Adrenal gland (tissue), 12 donors: ENCODE measurements around the gene BSND. TPM values are rescaled to one million over a fixed set of nuclear protein-coding genes. Genes with fewer than 3 reads are reported as not detected.

Experiments
- DNase-seq, 7 donors: peaks; one replicate each; pipeline ENCODE4 v3.0.0-alpha.2; 2019 to 2020
- H3K27ac ChIP-seq, 5 donors: fragments of 200-600 bp; sonication (generic) in 4 of 5; 1 replicate in 3 of 5; 2 replicates in 2 of 5; pipeline versions ENCODE4 v1.5.1 to v1.8.0; 2016 to 2020; ENCODE audit warnings: mild to moderate bottlenecking in 1 of 5
- H3K27me3 ChIP-seq: fragments of 200-600 bp; 2 replicates; pipeline ENCODE4 v1.8.0; 2021
- H3K36me3 ChIP-seq, 2 donors: fragments of 200-600 bp; replicated peaks in 1 of 2; 1 replicate in 1 of 2; 2 replicates in 1 of 2; pipeline versions ENCODE4 v1.5.1 to v1.8.0; 2018 to 2022
- H3K4me1 ChIP-seq, 2 donors: fragments of 200-600 bp; replicated peaks in 1 of 2; 1 replicate in 1 of 2; 2 replicates in 1 of 2; pipeline versions ENCODE4 v1.5.1 to v1.8.0; 2018 to 2021
- H3K4me3 ChIP-seq, 4 donors: fragments of 200-600 bp; sonication (generic) in 3 of 4; one replicate each; pipeline ENCODE4 v1.5.1; 2016 to 2018
- H3K9me3 ChIP-seq, 3 donors: fragments of 200-600 bp; sonication (generic) in 1 of 3; replicated peaks in 1 of 3; 1 replicate in 2 of 3; 2 replicates in 1 of 3; pipeline versions ENCODE4 v1.5.1 to v1.8.0; 2016 to 2021
- POLR2A ChIP-seq, 2 donors: fragments of 450-650 bp; IDR thresholded peaks; one replicate each; pipeline ENCODE4 v1.6.1; 2017; ENCODE audit warnings: antibody characterized with exemption in 2 of 2, mild to moderate bottlenecking in 2 of 2, moderate library complexity in 1 of 2
- WGBS, 4 donors: extraction: QIAGEN DNeasy Blood & Tissue Kit in 2 of 4; methylation state at CpG; one replicate each; pipeline versions ENCODE4 v1.1.5 to v1.1.7; 2013 to 2017; 5-methylcytosine and 5-hydroxymethylcytosine counted together
- intact Hi-C, 2 donors: fragments of 100-400 bp; cut with DNase I; formaldehyde crosslinking; loops; one replicate each; pipeline versions ENCODE4 v1.14.1 to v1.15.0; 2022 to 2023
- polyA plus RNA-seq, 3 donors: library from polyadenylated mRNA; stranded (reverse); fragments of 200-250 nt in 2 of 3; fragments of 350-450 nt in 1 of 3; fragmentation: Illumina TruSeq in 1 of 3; extraction: RNeasy Lipid Tissue Mini Kit (QIAGEN cat#74804) in 1 of 3; gene quantifications; one replicate each; pipeline ENCODE4 v1.2.3, GENCODE V29; 2013 to 2014
- total RNA-seq, 9 donors: library from RNA; depleted of rRNA in 4 of 9; stranded (reverse); fragments of >200 nt in 4 of 9; fragments of 120-200 nt in 1 of 9; fragmentation: NEBNext Ultra II Directional in 1 of 9; extraction: Animal tissue kit (Norgen Biotek cat#: 25700) in 1 of 9; gene quantifications; one replicate each; pipeline versions ENCODE4 v1.1.0 to v1.2.4, GENCODE V29; 2013 to 2023
- TF ChIP-seq, protein P1 (sequence below), 6 experiments: fragments of 450-650 bp in 4 of 6; fragments of 200-600 bp in 2 of 6; sonication (generic) in 1 of 6; IDR thresholded peaks; 1 replicate in 5 of 6; 2 replicates in 1 of 6; pipeline versions ENCODE4 v1.5.1 to v1.8.0; 2016 to 2021; ENCODE audit warnings: antibody characterized with exemption in 6 of 6, mild to moderate bottlenecking in 2 of 6, moderate library complexity in 1 of 6
- donor health status: healthy with polysubstance abuse.
- donor health status: Bipolar disorder and iron deficiency.
- donor health status: DM: yes; HTN: yes; CAD: no.
- donor health status: DM: no; HTN: no; CAD: no.
- donor health status: DM: no; HTN: no; CAD: no.
- donor health status: DM: yes; HTN: yes; CAD: no.

The BSND gene
- total and polyA plus RNA-seq, 12 donors = 0.04 to 0.44 (median 0.08) TPM; not detected in 9

DNA sequence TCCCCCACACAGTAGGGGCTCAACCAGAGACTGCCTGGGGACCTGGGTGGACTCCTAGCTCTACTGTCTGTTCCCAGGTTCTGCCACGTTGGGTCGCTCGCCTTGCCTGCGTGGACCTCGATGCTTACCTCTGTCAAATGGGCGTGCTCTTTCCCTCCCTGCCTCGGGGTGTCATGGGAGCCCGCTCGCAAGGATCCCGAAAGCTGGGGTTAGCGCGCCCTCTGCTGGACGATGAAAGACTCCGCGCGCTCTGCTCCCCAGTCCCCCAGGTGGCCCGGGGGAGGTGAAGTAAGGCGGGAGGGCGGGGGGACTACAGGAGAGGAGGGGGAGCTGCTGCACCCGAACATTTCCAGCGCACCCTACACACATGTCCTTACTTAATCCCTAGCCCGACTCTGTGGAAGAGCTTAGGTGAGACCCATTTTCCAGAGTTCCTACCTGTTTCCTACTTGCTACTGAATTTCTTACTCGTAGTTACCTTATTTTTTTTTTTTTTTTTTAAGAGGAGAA lies 2.3 kb upstream of the BSND start:
- Histone ChIP-seq H3K27ac (no peak overlapping the region), H3K36me3 (no peaks in the 10 kb centered on the region), H3K4me1 (peaks cover 0 to 11% of the 10 kb centered on the region in 2 donors), H3K4me3 (peak overlapping the region in 1 of 4 donors; percentile 16), H3K27me3 (peaks cover 16% of the 10 kb centered on the region), H3K9me3 (no peaks in the 10 kb centered on the region)
- intact Hi-C loops = loop anchor here in 1 of 2 donors (2.0 kb wide), 1 partner anchor 46 kb away; no protein-coding TSS in a partner anchor
- DNase-seq = peak; percentile 75 to 89 (median 79)
- WGBS, 4 donors = 2 to 4% (median 3%) methylated on average over 6 to 23 of the region's 23 CpGs
- TF ChIP-seq, protein P1, sequence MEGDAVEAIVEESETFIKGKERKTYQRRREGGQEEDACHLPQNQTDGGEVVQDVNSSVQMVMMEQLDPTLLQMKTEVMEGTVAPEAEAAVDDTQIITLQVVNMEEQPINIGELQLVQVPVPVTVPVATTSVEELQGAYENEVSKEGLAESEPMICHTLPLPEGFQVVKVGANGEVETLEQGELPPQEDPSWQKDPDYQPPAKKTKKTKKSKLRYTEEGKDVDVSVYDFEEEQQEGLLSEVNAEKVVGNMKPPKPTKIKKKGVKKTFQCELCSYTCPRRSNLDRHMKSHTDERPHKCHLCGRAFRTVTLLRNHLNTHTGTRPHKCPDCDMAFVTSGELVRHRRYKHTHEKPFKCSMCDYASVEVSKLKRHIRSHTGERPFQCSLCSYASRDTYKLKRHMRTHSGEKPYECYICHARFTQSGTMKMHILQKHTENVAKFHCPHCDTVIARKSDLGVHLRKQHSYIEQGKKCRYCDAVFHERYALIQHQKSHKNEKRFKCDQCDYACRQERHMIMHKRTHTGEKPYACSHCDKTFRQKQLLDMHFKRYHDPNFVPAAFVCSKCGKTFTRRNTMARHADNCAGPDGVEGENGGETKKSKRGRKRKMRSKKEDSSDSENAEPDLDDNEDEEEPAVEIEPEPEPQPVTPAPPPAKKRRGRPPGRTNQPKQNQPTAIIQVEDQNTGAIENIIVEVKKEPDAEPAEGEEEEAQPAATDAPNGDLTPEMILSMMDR (IDR thresholded peaks at IDR 0.05) = peak; percentile 78 to 92 (median 89)
- no peak for TF ChIP-seq POLR2A (IDR thresholded peaks at IDR 0.05)

DNA sequence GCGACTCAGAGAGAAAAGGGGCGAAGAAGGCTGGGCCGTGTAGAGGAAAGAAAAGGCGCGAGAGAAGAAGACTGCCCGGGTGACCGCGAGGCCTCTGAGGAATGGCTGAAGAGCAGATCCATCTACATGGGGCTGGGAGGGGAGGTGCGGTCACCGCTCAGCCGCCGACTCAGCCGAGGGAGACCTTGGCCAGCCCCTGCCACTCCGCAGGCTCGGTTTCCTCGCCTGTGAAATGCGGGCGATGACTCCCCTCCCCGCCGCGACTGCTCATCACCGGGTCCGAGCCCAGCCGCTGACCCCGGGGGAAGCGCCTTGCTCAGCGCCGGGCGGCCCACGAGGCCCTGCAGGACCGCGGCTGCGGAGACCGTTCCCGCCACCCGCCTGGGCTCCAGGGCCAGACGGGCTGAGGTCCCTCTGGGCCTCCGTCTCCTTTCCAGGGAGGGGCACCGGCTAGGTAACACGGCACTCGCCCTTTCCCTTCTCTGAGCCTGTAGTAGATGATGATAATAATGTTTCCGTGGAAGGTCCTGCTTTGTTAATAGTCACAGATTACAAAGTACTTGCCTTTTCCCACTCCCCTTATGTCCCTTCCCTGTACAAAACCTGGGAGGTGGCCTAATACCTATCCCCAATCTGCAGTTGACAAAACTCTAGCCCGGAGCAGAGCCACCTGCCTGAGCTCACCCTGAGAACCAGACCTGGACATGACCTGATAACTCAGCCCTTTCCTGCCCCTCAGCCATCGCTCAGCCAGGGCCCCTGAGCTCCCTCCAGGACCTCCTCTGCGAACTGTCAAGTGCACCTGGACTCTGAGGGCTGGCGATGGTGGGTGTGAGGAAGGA lies 1.6 kb upstream of the BSND start:
- H3K4me1 ChIP-seq = peaks cover 0 to 11% of the 10 kb centered on the region in 2 donors
- H3K27me3 ChIP-seq = peaks cover 16% of the 10 kb centered on the region
- 26 to 32% (median 31%) methylated on average over 32 to 46 of the region's 46 CpGs for WGBS, 4 donors
- no peak for TF ChIP-seq POLR2A (IDR thresholded peaks at IDR 0.05)
- TF ChIP-seq, protein P1 (IDR thresholded peaks at IDR 0.05) = no peak
- H3K9me3 ChIP-seq = no peaks in the 10 kb centered on the region
- H3K36me3 ChIP-seq = no peaks in the 10 kb centered on the region
- DNase-seq = peak in 1 of 7 donors; percentile 34
- peak overlapping the region in 1 of 4 donors; percentile 16 for H3K4me3 ChIP-seq
- intact Hi-C loops = loop anchor here in 1 of 2 donors (2.0 kb wide), 1 partner anchor 46 kb away; no protein-coding TSS in a partner anchor
- no peak overlapping the region for H3K27ac ChIP-seq

DNA sequence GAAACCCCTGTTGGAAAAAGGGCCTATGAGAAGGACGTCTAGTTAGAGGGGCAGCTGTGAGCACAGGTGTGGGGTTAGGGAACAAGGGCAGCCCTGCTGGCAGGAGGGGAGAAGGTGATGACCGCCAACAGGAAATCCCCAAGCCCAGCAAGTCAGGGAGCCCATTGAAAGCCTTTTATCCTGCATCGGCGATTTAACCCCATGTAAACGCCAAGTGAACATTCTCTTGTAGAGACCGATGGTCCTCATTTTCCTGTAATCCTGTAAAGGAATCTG lies 1.1 kb upstream of the BSND start:
- TF ChIP-seq, protein P1 (IDR thresholded peaks at IDR 0.05) = no peak
- TF ChIP-seq POLR2A (IDR thresholded peaks at IDR 0.05) = no peak
- intact Hi-C loops = loop anchor here in 1 of 2 donors (2.0 kb wide), 1 partner anchor 47 kb away; no protein-coding TSS in a partner anchor
- WGBS, 4 donors = 71 to 83% (median 79%) methylated on average over 6 of the region's 6 CpGs
- Histone ChIP-seq H3K36me3 (no peaks in the 10 kb centered on the region), H3K4me1 (peaks cover 0 to 11% of the 10 kb centered on the region in 2 donors), H3K27ac (no peak overlapping the region), H3K9me3 (no peaks in the 10 kb centered on the region), H3K27me3 (peaks cover 16% of the 10 kb centered on the region), H3K4me3 (no peak overlapping the region)
- no peak for DNase-seq

DNA sequence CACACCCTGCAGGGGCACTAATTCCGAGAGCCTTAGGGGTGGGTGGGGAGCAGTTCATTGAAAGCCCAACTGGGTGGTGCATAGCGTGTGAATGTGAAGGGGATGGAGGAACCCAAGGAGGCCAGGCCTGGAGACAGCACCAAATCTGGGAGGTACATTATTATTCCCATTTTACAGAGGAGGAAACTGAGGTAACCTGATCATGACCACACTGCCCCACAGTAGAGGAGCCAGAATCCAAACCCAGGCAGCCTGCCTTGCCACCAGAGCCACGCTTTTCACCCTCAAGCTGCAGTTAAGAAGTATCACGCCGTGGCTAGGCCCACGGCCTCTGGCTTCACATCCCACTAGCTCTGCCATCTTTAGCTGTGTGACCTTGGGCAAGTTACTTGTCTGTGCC lies 633 bp upstream of the BSND start:
- TF ChIP-seq POLR2A (IDR thresholded peaks at IDR 0.05) = no peak
- TF ChIP-seq, protein P1 (IDR thresholded peaks at IDR 0.05) = no peak
- Histone ChIP-seq H3K27me3 (peaks cover 16% of the 10 kb centered on the region), H3K9me3 (no peaks in the 10 kb centered on the region), H3K36me3 (no peaks in the 10 kb centered on the region), H3K4me1 (peaks cover 0 to 11% of the 10 kb centered on the region in 2 donors), H3K4me3 (no peak overlapping the region), H3K27ac (no peak overlapping the region)
- WGBS, 4 donors = 85 to 90% (median 89%) methylated on average over 6 of the region's 6 CpGs
- no peak for DNase-seq
- intact Hi-C loops = no loop called here
